GM23338 (cell line): ENCODE results near the gene BMX. TPM values are rescaled to one million over a fixed set of nuclear protein-coding genes. Genes with fewer than 3 reads are reported as not detected.

Experiments
- ATAC-seq: fragments of 200-7000 bp; cut with Tn5 transposase; 3 replicates; pipeline ENCODE4 v1.9.1; 2020
- DNase-seq: peaks from one replicate; pipeline ENCODE4 v3.0.0-alpha.2; 2015; ENCODE audit warnings: low spot score
- H2AFZ ChIP-seq: fragments of 200-600 bp; sonication (generic); 2 replicates; pipeline ENCODE4 v1.8.0; 2016; ENCODE audit warnings: antibody characterized with exemption, mild to moderate bottlenecking, moderate library complexity
- H3F3A ChIP-seq: fragments of 200-600 bp; sonication (generic); replicated peaks from 2 replicates; pipeline ENCODE4 v1.8.0; 2017; ENCODE audit warnings: antibody characterized with exemption, mixed run types, low read depth
- H3K27ac ChIP-seq: fragments of 200-600 bp; sonication (generic); 2 replicates; pipeline ENCODE4 v1.6.1; 2016; ENCODE audit warnings: low read depth
- H3K27me3 ChIP-seq: fragments of 200-600 bp; sonication (generic); 2 replicates; pipeline ENCODE4 v1.8.0; 2016; ENCODE audit warnings: mild to moderate bottlenecking, mixed run types, moderate library complexity; ENCODE audit not compliant: insufficient read depth
- H3K36me3 ChIP-seq: fragments of 200-600 bp; sonication (generic); 2 replicates; pipeline ENCODE4 v1.8.0; 2016; ENCODE audit warnings: mild to moderate bottlenecking; ENCODE audit not compliant: insufficient read depth
- H3K4me1 ChIP-seq: fragments of 200-600 bp; sonication (generic); 2 replicates; pipeline ENCODE4 v1.8.0; 2016; ENCODE audit warnings: mild to moderate bottlenecking, moderate library complexity; ENCODE audit not compliant: insufficient read depth
- H3K4me2 ChIP-seq: fragments of 200-600 bp; sonication (generic); 2 replicates; pipeline ENCODE4 v1.7.1; 2017; ENCODE audit warnings: mixed run types
- H3K4me3 ChIP-seq: fragments of 200-600 bp; sonication (generic); 2 replicates; pipeline ENCODE4 v1.6.1; 2016; ENCODE audit warnings: mixed run types
- H3K79me2 ChIP-seq: fragments of 200-600 bp; sonication (generic); replicated peaks from 2 replicates; pipeline ENCODE4 v1.8.0; 2017; ENCODE audit warnings: mild to moderate bottlenecking; ENCODE audit not compliant: insufficient read depth
- H3K9me2 ChIP-seq: fragments of 200-600 bp; sonication (generic); 2 replicates; pipeline ENCODE4 v1.8.0; 2017; ENCODE audit not compliant: insufficient read depth
- H4K20me1 ChIP-seq: fragments of 200-600 bp; sonication (generic); replicated peaks from 2 replicates; pipeline ENCODE4 v1.8.0; 2017; ENCODE audit warnings: mild to moderate bottlenecking; ENCODE audit not compliant: insufficient read depth
- H3K27ac Mint-ChIP-seq: 2 replicates; pipeline ENCODE4 v1.8.0; 2020; ENCODE audit warnings: inconsistent platforms, mild to moderate bottlenecking, moderate library complexity, mixed read lengths
- H3K27me3 Mint-ChIP-seq: 3 replicates; pipeline ENCODE4 v1.8.0; 2022; ENCODE audit warnings: low read depth, mild to moderate bottlenecking, moderate library complexity, mixed read lengths, inconsistent platforms; ENCODE audit not compliant: insufficient read depth, poor library complexity
- H3K36me3 Mint-ChIP-seq: 3 replicates; pipeline ENCODE4 v1.8.0; 2021; ENCODE audit warnings: low read depth, mild to moderate bottlenecking, inconsistent platforms, moderate library complexity, mixed read lengths
- H3K4me1 Mint-ChIP-seq: 3 replicates; pipeline ENCODE4 v1.8.0; 2020; ENCODE audit warnings: mild to moderate bottlenecking, inconsistent platforms, mixed read lengths
- H3K4me3 Mint-ChIP-seq: 3 replicates; pipeline ENCODE4 v1.8.0; 2021; ENCODE audit warnings: moderate library complexity, mild to moderate bottlenecking, inconsistent platforms, mixed read lengths
- H3K9me3 Mint-ChIP-seq: 3 replicates; pipeline ENCODE4 v1.8.0; 2020; ENCODE audit warnings: moderate library complexity, mild to moderate bottlenecking, inconsistent platforms, mixed read lengths
- CREB1 ChIP-seq: fragments of 250-450 bp; sonication (Bioruptor Pico); IDR thresholded peaks from 2 replicates; pipeline ENCODE4 v1.5.0; 2020; ENCODE audit warnings: low read depth, mild to moderate bottlenecking, moderate library complexity
- ETS1 ChIP-seq: IDR thresholded peaks from 2 replicates; pipeline ENCODE4 v1.6.1; 2016; ENCODE audit warnings: antibody characterized with exemption
- EZH2 ChIP-seq: fragments of 200-600 bp; sonication (generic); IDR thresholded peaks from one replicate; pipeline ENCODE4 v1.8.0; 2017; ENCODE audit warnings: antibody characterized with exemption, mild to moderate bottlenecking, low read depth; ENCODE audit not compliant: unreplicated experiment
- EZH2phosphoT487 ChIP-seq: fragments of 200-600 bp; sonication (generic); IDR thresholded peaks from one replicate; pipeline ENCODE4 v1.8.1; 2018; ENCODE audit warnings: antibody characterized with exemption; ENCODE audit not compliant: unreplicated experiment
- JUNB ChIP-seq: IDR thresholded peaks from one replicate; pipeline ENCODE4 v1.6.1; 2016; ENCODE audit warnings: antibody characterized with exemption; ENCODE audit not compliant: unreplicated experiment
- NANOG ChIP-seq: IDR thresholded peaks from 2 replicates; pipeline ENCODE4 v1.6.1; 2016; ENCODE audit warnings: antibody characterized with exemption, borderline replicate concordance
- POLR2AphosphoS5 ChIP-seq: IDR thresholded peaks from 2 replicates; pipeline ENCODE4 v1.6.1; 2016; ENCODE audit warnings: antibody characterized with exemption, low read depth
- STAT1 ChIP-seq: IDR thresholded peaks from one replicate; pipeline ENCODE4 v1.6.1; 2016; ENCODE audit warnings: antibody characterized with exemption; ENCODE audit not compliant: unreplicated experiment
- ZNF114 ChIP-seq: fragments of 250-450 bp; sonication (Bioruptor Pico); IDR thresholded peaks from 2 replicates; pipeline ENCODE4 v1.5.0; 2020; ENCODE audit warnings: mild to moderate bottlenecking, moderate library complexity
- ZNF331 ChIP-seq: fragments of 250-450 bp; sonication (Bioruptor Pico); IDR thresholded peaks from 2 replicates; pipeline ENCODE4 v1.5.0; 2020; ENCODE audit warnings: low read depth, mild to moderate bottlenecking, moderate library complexity
- ZNF462 ChIP-seq: fragments of 250-450 bp; sonication (Bioruptor Pico); IDR thresholded peaks from 2 replicates; pipeline ENCODE4 v1.5.0; 2020; ENCODE audit warnings: mild to moderate bottlenecking, moderate library complexity
- polyA plus RNA-seq: library from polyadenylated mRNA; unstranded; fragments of >200 nt; fragmentation: Nextera tagmentation; extraction: Ambion mirVana; gene quantifications from 2 replicates; pipeline ENCODE4 v1.2.1, GENCODE V29; 2016
- total RNA-seq: library from RNA; depleted of rRNA; stranded (reverse); fragments of >200 nt; shearing (Covaris generic); gene quantifications from 2 replicates; pipeline ENCODE4 v1.2.3, GENCODE V29; 2014
- TF ChIP-seq, protein P1 (sequence below), 2 experiments: fragments of 200-600 bp in 1 of 2; sonication (generic) in 1 of 2; conservative IDR thresholded peaks; 2 replicates each; pipeline versions ENCODE4 v1.5.1 to v1.6.1; 2016 to 2017; ENCODE audit warnings: antibody characterized with exemption in 2 of 2, low read depth in 2 of 2, mild to moderate bottlenecking in 2 of 2, moderate library complexity in 1 of 2
- TF ChIP-seq, protein P2 (sequence below): IDR thresholded peaks from one replicate; pipeline ENCODE4 v1.6.1; 2018; ENCODE audit warnings: antibody characterized with exemption; ENCODE audit not compliant: unreplicated experiment

Gene BMX
- total and polyA plus RNA-seq, 2 experiments from 2014 or later, result not detected

GRCh38 chrX:15601932-15602331, 101.3 kb downstream of the BMX start:
- no peaks in the 10 kb centered on the region for H3K36me3 ChIP-seq
- ATAC-seq, result no peak
- Mint-ChIP-seq H3K4me1 (peaks cover 1% of the 10 kb centered on the region; the same call in 2 of the 3 replicates), H3K27ac (no peak overlapping the region), H3K36me3 (no peaks in the 10 kb centered on the region), H3K27me3 (peaks cover 4% of the 10 kb centered on the region), H3K4me3 (no peak overlapping the region), H3K9me3 (no peaks in the 10 kb centered on the region)
- TF ChIP-seq ZNF114 (CRISPR knock-in tag) (no peak), EZH2phosphoT487 (no peak), CREB1 (CRISPR knock-in tag) (no peak), NANOG (no peak), ETS1 (no peak), ZNF331 (CRISPR knock-in tag) (no peak), POLR2AphosphoS5 (no peak), JUNB (no peak), STAT1 (no peak), ZNF462 (CRISPR knock-in tag) (no peak), EZH2 (no peak)
- TF ChIP-seq, protein P1, sequence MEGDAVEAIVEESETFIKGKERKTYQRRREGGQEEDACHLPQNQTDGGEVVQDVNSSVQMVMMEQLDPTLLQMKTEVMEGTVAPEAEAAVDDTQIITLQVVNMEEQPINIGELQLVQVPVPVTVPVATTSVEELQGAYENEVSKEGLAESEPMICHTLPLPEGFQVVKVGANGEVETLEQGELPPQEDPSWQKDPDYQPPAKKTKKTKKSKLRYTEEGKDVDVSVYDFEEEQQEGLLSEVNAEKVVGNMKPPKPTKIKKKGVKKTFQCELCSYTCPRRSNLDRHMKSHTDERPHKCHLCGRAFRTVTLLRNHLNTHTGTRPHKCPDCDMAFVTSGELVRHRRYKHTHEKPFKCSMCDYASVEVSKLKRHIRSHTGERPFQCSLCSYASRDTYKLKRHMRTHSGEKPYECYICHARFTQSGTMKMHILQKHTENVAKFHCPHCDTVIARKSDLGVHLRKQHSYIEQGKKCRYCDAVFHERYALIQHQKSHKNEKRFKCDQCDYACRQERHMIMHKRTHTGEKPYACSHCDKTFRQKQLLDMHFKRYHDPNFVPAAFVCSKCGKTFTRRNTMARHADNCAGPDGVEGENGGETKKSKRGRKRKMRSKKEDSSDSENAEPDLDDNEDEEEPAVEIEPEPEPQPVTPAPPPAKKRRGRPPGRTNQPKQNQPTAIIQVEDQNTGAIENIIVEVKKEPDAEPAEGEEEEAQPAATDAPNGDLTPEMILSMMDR (conservative IDR thresholded peaks at IDR 0.05; ENCODE audit: low read depth in 2 of 2), result no peak
- TF ChIP-seq, protein P2, sequence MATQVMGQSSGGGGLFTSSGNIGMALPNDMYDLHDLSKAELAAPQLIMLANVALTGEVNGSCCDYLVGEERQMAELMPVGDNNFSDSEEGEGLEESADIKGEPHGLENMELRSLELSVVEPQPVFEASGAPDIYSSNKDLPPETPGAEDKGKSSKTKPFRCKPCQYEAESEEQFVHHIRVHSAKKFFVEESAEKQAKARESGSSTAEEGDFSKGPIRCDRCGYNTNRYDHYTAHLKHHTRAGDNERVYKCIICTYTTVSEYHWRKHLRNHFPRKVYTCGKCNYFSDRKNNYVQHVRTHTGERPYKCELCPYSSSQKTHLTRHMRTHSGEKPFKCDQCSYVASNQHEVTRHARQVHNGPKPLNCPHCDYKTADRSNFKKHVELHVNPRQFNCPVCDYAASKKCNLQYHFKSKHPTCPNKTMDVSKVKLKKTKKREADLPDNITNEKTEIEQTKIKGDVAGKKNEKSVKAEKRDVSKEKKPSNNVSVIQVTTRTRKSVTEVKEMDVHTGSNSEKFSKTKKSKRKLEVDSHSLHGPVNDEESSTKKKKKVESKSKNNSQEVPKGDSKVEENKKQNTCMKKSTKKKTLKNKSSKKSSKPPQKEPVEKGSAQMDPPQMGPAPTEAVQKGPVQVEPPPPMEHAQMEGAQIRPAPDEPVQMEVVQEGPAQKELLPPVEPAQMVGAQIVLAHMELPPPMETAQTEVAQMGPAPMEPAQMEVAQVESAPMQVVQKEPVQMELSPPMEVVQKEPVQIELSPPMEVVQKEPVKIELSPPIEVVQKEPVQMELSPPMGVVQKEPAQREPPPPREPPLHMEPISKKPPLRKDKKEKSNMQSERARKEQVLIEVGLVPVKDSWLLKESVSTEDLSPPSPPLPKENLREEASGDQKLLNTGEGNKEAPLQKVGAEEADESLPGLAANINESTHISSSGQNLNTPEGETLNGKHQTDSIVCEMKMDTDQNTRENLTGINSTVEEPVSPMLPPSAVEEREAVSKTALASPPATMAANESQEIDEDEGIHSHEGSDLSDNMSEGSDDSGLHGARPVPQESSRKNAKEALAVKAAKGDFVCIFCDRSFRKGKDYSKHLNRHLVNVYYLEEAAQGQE, result no peak
- no peaks in the 10 kb centered on the region for H4K20me1 ChIP-seq
- H3F3A ChIP-seq, result no peaks in the 10 kb centered on the region
- no peaks in the 10 kb centered on the region for H3K27me3 ChIP-seq
- no peaks in the 10 kb centered on the region for H3K9me2 ChIP-seq
- no peak overlapping the region for H3K4me3 ChIP-seq
- no peak overlapping the region for H3K4me2 ChIP-seq
- no peak overlapping the region for H2AFZ ChIP-seq
- H3K79me2 ChIP-seq, result no peaks in the 10 kb centered on the region
- no peak for DNase-seq
- H3K27ac ChIP-seq, result no peak overlapping the region
- H3K4me1 ChIP-seq, result no peaks in the 10 kb centered on the region
